K562 (cell line): ENCODE measurements around the gene PLCL1. TPM values are rescaled to one million over a fixed set of nuclear protein-coding genes. Genes with fewer than 3 reads are reported as not detected.

Experiments used
- ATAC-seq: fragments of 200-7000 bp; cut with Tn5 transposase; 3 replicates; pipeline ENCODE4 v1.9.1; 2020; ENCODE audit warnings: moderate library complexity
- BruUV-seq: library from RNA; stranded (reverse); fragments of 400-500 nt; replicated peaks from 2 replicates; lab custom pipeline; 2021; lab: Mats Ljungman, UMichigan
- CTCF ChIA-PET: fragments of 300-600 bp; formaldehyde crosslinking; extraction: SDS; loops from one replicate; lab custom pipeline; 2021; ENCODE audit warnings: low intra/inter-chr PET ratio; lab: Yijun Ruan, JAX
- POLR2A ChIA-PET: fragments of 300-600, 350-650 bp; sonication (Branson Sonifier 250); formaldehyde crosslinking; extraction: SDS; loops from one replicate; lab custom pipeline; 2021; ENCODE audit warnings: antibody characterized with exemption, inconsistent platforms; lab: Yijun Ruan, JAX
- DNase-seq, 4 experiments: peaks; one replicate each; pipeline versions ENCODE4 v3.0.0 to v3.0.0-alpha.2; 2011 to 2018; ENCODE audit warnings: low spot score in 3 of 4, mixed read lengths in 3 of 4; ENCODE audit errors: extremely low read depth in 1 of 4
- FAIRE-seq: peaks from 2 replicates; lab custom pipeline; 2011; peaks lifted over from hg19 to GRCh38; lab: Jason Lieb, UNC
- H2AFZ ChIP-seq: 2 replicates; pipeline ENCODE4 v1.6.0; 2011; ENCODE audit warnings: low read depth, low read length, control low read depth, inconsistent platforms
- H3K27ac ChIP-seq: fragments of 200-600 bp; 3 replicates; pipeline ENCODE4 v1.8.0; 2011; ENCODE audit warnings: low read depth, mild to moderate bottlenecking, control low read depth, inconsistent platforms, low read length, moderate library complexity, mixed read lengths; ENCODE audit errors: extremely low read depth
- H3K27me3 ChIP-seq, 2 experiments: fragments of 300-600 bp in 1 of 2; 2 replicates in 1 of 2; 3 replicates in 1 of 2; pipeline versions ENCODE4 v1.6.0 to v1.8.0; 2011; ENCODE audit warnings: inconsistent platforms in 2 of 2, low read length in 2 of 2, mild to moderate bottlenecking in 1 of 2, mixed read lengths in 1 of 2, moderate library complexity in 1 of 2; ENCODE audit not compliant: control insufficient read depth in 2 of 2, insufficient read depth in 2 of 2
- H3K36me3 ChIP-seq: fragments of 300-600 bp; 3 replicates; pipeline ENCODE4 v1.8.0; 2011; ENCODE audit warnings: mild to moderate bottlenecking, low read length, inconsistent platforms; ENCODE audit not compliant: control insufficient read depth, insufficient read depth
- H3K4me1 ChIP-seq, 2 experiments: fragments of 200-600 bp in 1 of 2; replicated peaks in 1 of 2; 2 replicates in 1 of 2; 3 replicates in 1 of 2; pipeline versions ENCODE4 v1.5.1 to v1.8.0; 2011; ENCODE audit warnings: inconsistent platforms in 2 of 2, low read length in 2 of 2, mild to moderate bottlenecking in 1 of 2, mixed read lengths in 1 of 2, moderate library complexity in 1 of 2; ENCODE audit not compliant: control insufficient read depth in 2 of 2, insufficient read depth in 2 of 2
- H3K4me2 ChIP-seq: 2 replicates; pipeline ENCODE4 v1.6.1; 2011; ENCODE audit warnings: low read length, control low read depth, inconsistent platforms, mixed read lengths; ENCODE audit not compliant: insufficient read depth
- H3K4me3 ChIP-seq: fragments of 200-600 bp; sonication (generic), shearing (Covaris generic); 2 replicates; pipeline ENCODE4 v1.5.1; 2016; ENCODE audit warnings: control low read depth, inconsistent platforms
- H3K79me2 ChIP-seq: fragments of 200-600 bp; 3 replicates; pipeline ENCODE4 v1.8.0; 2011; ENCODE audit warnings: low read length, inconsistent platforms; ENCODE audit not compliant: control insufficient read depth, insufficient read depth
- H3K9ac ChIP-seq, 2 experiments: 2 replicates each; pipeline versions ENCODE4 v1.6.0 to v1.6.1; 2011; ENCODE audit warnings: low read depth in 2 of 2, low read length in 2 of 2, control low read depth in 1 of 2, inconsistent platforms in 1 of 2, mild to moderate bottlenecking in 1 of 2, mixed read lengths in 1 of 2; ENCODE audit not compliant: insufficient read depth in 1 of 2
- H3K9me1 ChIP-seq: one replicate; pipeline ENCODE4 v1.6.0; 2011; ENCODE audit warnings: inconsistent platforms, mild to moderate bottlenecking, low read length, moderate library complexity; ENCODE audit not compliant: control insufficient read depth, insufficient read depth
- H3K9me3 ChIP-seq: replicated peaks from 2 replicates; pipeline ENCODE4 v1.5.1; 2011; ENCODE audit warnings: low read depth, low read length, inconsistent platforms; ENCODE audit not compliant: control insufficient read depth, insufficient read depth
- H4K20me1 ChIP-seq: replicated peaks from 2 replicates; pipeline ENCODE4 v1.6.1; 2011; ENCODE audit warnings: low read length, inconsistent platforms, mixed read lengths; ENCODE audit not compliant: control insufficient read depth, insufficient read depth
- GATAD2A ChIP-seq: fragments of 450-650 bp; IDR thresholded peaks from 2 replicates; pipeline ENCODE4 v1.6.1; 2017
- HDGF ChIP-seq: fragments of 450-650 bp; IDR thresholded peaks from 2 replicates; pipeline ENCODE4 v1.6.1; 2016
- ZNF239 ChIP-seq: fragments of 250-450 bp; sonication (Bioruptor Pico); IDR thresholded peaks from 2 replicates; pipeline ENCODE4 v1.4.0; 2020; ENCODE audit warnings: mild to moderate bottlenecking
- WGBS: fragments of 100-300 bp; shearing (Covaris generic); methylation state at CpG from one replicate; pipeline ENCODE4 v1.1.6; 2016; ENCODE audit warnings: low coverage, mixed read lengths; ENCODE audit not compliant: insufficient coverage; ENCODE audit errors: missing lambda C conversion rate; 5-methylcytosine and 5-hydroxymethylcytosine counted together
- in situ Hi-C: fragments of 300-500 bp; cut with MboI; formaldehyde crosslinking; loops from 4 replicates; pipeline ENCODE4 v1.15.0; 2018; ENCODE audit warnings: inconsistent platforms, mixed read lengths
- intact Hi-C: fragments of 100-400 bp; cut with micrococcal nuclease; formaldehyde crosslinking; loops from 2 replicates; pipeline ENCODE4 v1.14.2; 2022
- polyA plus RNA-seq, 8 experiments: library from polyadenylated mRNA; depleted of rRNA in 4 of 8; stranded (reverse) in 5 of 8; unstranded in 3 of 8; fragments of >200 nt; fragmentation: Nextera tagmentation in 2 of 8; fragmentation: Illumina TruSeq in 1 of 8; extraction: Ambion mirVana in 2 of 8; extraction: Trizol in 1 of 8; gene quantifications; 2 replicates each; pipeline versions ENCODE4 v1.2.1 to v1.2.3, GENCODE V29; 2011 to 2014; ENCODE audit warnings: inconsistent platforms in 1 of 8, missing spikeins in 1 of 8
- total RNA-seq, 7 experiments: library from RNA; depleted of rRNA in 6 of 7; stranded (reverse); fragments of >200 nt in 6 of 7; fragmentation: Illumina TruSeq in 2 of 7; extraction: Trizol in 2 of 7; gene quantifications; 2 replicates each; pipeline versions ENCODE4 v1.2.1 to v1.2.3, GENCODE V29; 2011 to 2021; ENCODE audit warnings: low replicate concordance in 1 of 7
- TF ChIP-seq, protein P1 (sequence below), 2 experiments: fragments of 200-800 bp in 1 of 2; sonication (Bioruptor generic) in 1 of 2; sonication (generic) in 1 of 2; formaldehyde crosslinking in 1 of 2; IDR thresholded peaks in 1 of 2; conservative IDR thresholded peaks in 1 of 2; 2 replicates each; pipeline versions ENCODE4 v1.5.0 to v1.6.1; 2016 to 2020; ENCODE audit warnings: missing compliant biosample characterization in 1 of 2, missing genetic modification characterization in 1 of 2, missing genetic modification reagents in 1 of 2

PLCL1 gene
- total and polyA plus RNA-seq, 9 of the 15 experiments (the other 6 are each of a cell fraction or from before 2014, with no cell fraction given): 2.0 to 17.7 (median 8.6) TPM

DNA sequence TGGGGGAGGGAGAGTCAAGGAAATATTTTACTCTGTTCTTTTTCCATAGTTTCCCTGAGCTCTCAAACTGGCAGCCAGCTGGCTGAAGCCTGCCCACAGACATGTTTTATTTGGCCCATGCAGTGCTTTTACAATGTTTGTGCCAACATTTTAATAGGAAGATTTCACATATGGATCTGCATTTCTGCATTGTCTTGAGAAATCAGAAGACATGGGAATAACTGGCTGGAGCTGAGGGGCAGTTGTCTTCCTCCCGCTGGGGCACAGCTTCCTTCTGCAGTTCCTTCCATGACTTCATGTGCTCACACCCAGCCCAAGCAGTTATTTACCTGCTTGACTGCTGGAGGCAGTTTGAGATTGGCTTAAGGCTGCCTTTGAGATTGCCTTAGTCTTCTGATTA lies 74.4 kb downstream of the PLCL1 start:
- POLR2A ChIA-PET: interaction anchor here (0.7 to 1.6 kb wide), 2 partner anchors 15 to 119 kb away, joined by 3 read pairs; no protein-coding TSS in a partner anchor
- DNase-seq: no peak
- CTCF ChIA-PET: no interaction called here
- H3K36me3 ChIP-seq: peaks cover 7% of the 10 kb centered on the region; the same call in 2 of the 3 replicates
- WGBS: 17% methylated on average over 1 of the region's 1 CpG
- H3K79me2 ChIP-seq: peaks cover 83% of the 10 kb centered on the region
- H4K20me1 ChIP-seq: no peaks in the 10 kb centered on the region
- peak overlapping the region; percentile 13 to 68; a peak in 2 of 4 replicates for H3K9ac ChIP-seq
- peak; percentile 77 for ATAC-seq
- peaks cover 4% of the 10 kb centered on the region for H3K9me3 ChIP-seq
- TF ChIP-seq, protein P1, sequence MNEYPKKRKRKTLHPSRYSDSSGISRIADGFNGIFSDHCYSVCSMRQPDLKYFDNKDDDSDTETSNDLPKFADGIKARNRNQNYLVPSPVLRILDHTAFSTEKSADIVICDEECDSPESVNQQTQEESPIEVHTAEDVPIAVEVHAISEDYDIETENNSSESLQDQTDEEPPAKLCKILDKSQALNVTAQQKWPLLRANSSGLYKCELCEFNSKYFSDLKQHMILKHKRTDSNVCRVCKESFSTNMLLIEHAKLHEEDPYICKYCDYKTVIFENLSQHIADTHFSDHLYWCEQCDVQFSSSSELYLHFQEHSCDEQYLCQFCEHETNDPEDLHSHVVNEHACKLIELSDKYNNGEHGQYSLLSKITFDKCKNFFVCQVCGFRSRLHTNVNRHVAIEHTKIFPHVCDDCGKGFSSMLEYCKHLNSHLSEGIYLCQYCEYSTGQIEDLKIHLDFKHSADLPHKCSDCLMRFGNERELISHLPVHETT (CRISPR knock-in tag; conservative IDR thresholded peaks at IDR 0.05 in 1 of 2, IDR thresholded peaks at IDR 0.05 in 1 of 2): 0 out of 4 replicates have a peak, but pooled peaks of 1 of the 2 experiments have one; percentile 45
- TF ChIP-seq ZNF239: no peak
- TF ChIP-seq GATAD2A: 0 out of 2 replicates have a peak, but pooled peaks have one; percentile 14
- no peak for TF ChIP-seq HDGF
- H3K4me3 ChIP-seq: no peak overlapping the region
- peak; percentile 56 for FAIRE-seq
- peaks cover 0 to 11% of the 10 kb centered on the region in 2 experiments; a peak in 4 of 5 replicates for H3K4me1 ChIP-seq
- in situ Hi-C loops: no loop called here
- peak overlapping the region; percentile 49 for H2AFZ ChIP-seq
- peak overlapping the region; percentile 60; the same call in 1 of the 3 replicates for H3K27ac ChIP-seq
- H3K4me2 ChIP-seq: peak overlapping the region; percentile 19; the same call in 1 of the 2 replicates
- H3K9me1 ChIP-seq: no peaks in the 10 kb centered on the region
- BruUV-seq: no TSS peak
- intact Hi-C loops: no loop called here
- H3K27me3 ChIP-seq: no peaks in the 10 kb centered on the region
